HepG2 (cell line): ENCODE results near the gene CXCR5. TPM values are rescaled to one million over a fixed set of nuclear protein-coding genes. Genes with fewer than 3 reads are reported as not detected.

Experiments
- JDP2 ChIP-seq: sonication (generic); formaldehyde crosslinking; IDR thresholded peaks from 2 replicates; pipeline ENCODE4 v1.8.1; 2022; ENCODE audit warnings: missing genetic modification reagents, borderline replicate concordance
- SIN3A ChIP-seq: IDR thresholded peaks from 2 replicates; pipeline ENCODE4 v1.6.1; 2011; ENCODE audit warnings: low read depth, mild to moderate bottlenecking, control low read depth, low read length, borderline replicate concordance
- SP4 ChIP-seq: sonication (generic); formaldehyde crosslinking; IDR thresholded peaks from 2 replicates; pipeline ENCODE4 v1.8.1; 2023; ENCODE audit warnings: mild to moderate bottlenecking, missing genetic modification reagents
- TCF12 ChIP-seq, 2 experiments: fragments of 450-650 bp in 1 of 2; sonication (generic) in 1 of 2; formaldehyde crosslinking in 1 of 2; IDR thresholded peaks; 2 replicates each; pipeline versions ENCODE4 v1.6.1 to v1.8.0; 2017 to 2022; ENCODE audit warnings: antibody characterized with exemption in 1 of 2, mild to moderate bottlenecking in 1 of 2, missing genetic modification reagents in 1 of 2, moderate library complexity in 1 of 2
- ZNF136 ChIP-seq: sonication (generic); formaldehyde crosslinking; IDR thresholded peaks from 2 replicates; pipeline ENCODE4 v1.8.1; 2022; ENCODE audit warnings: low read depth, mild to moderate bottlenecking, moderate library complexity, missing genetic modification reagents
- ZNF44 ChIP-seq: sonication (generic); formaldehyde crosslinking; IDR thresholded peaks from 2 replicates; pipeline ENCODE4 v1.5.1; 2020; ENCODE audit warnings: mild to moderate bottlenecking, missing genetic modification reagents
- ZNF562 ChIP-seq: sonication (generic); formaldehyde crosslinking; IDR thresholded peaks from 2 replicates; pipeline ENCODE4 v1.8.0; 2022; ENCODE audit warnings: missing genetic modification reagents, borderline replicate concordance
- ZNF563 ChIP-seq: sonication (generic); formaldehyde crosslinking; IDR thresholded peaks from 2 replicates; pipeline ENCODE4 v1.8.0; 2022; ENCODE audit warnings: mild to moderate bottlenecking, moderate library complexity, missing genetic modification reagents
- ZNF607 ChIP-seq: sonication (generic); formaldehyde crosslinking; IDR thresholded peaks from 2 replicates; pipeline ENCODE4 v1.5.1; 2020; ENCODE audit warnings: missing genetic modification reagents, mild to moderate bottlenecking, borderline replicate concordance
- polyA plus RNA-seq, 8 experiments: library from polyadenylated mRNA; depleted of rRNA in 3 of 8; stranded (reverse) in 7 of 8; unstranded in 1 of 8; fragments of >200 nt; fragmentation: Illumina TruSeq in 4 of 8; extraction: Trizol in 4 of 8; gene quantifications; 2 replicates each; pipeline versions ENCODE4 v1.2.1 to v1.2.3, GENCODE V29; 2011 to 2016; ENCODE audit warnings: low read depth in 4 of 8, missing spikeins in 1 of 8, mixed read lengths in 1 of 8; ENCODE audit not compliant: insufficient read depth in 1 of 8
- total RNA-seq, 5 experiments: library from RNA; depleted of rRNA; stranded (reverse); fragments of >200 nt; fragmentation: Illumina TruSeq; extraction: Trizol; gene quantifications; 2 replicates each; pipeline ENCODE4 v1.2.3, GENCODE V29; 2016; ENCODE audit warnings: low read depth in 1 of 5
- TF ChIP-seq, protein P1 (sequence below): IDR thresholded peaks from 2 replicates; pipeline ENCODE4 v1.6.1; 2016
- TF ChIP-seq, protein P2 (sequence below): sonication (generic); formaldehyde crosslinking; IDR thresholded peaks from 2 replicates; pipeline ENCODE4 v1.5.0; 2020; ENCODE audit warnings: missing genetic modification reagents
- TF ChIP-seq, protein P3 (sequence below): sonication (generic); formaldehyde crosslinking; IDR thresholded peaks from 2 replicates; pipeline ENCODE4 v1.4.0; 2020; ENCODE audit warnings: missing genetic modification reagents, borderline replicate concordance
- TF ChIP-seq, protein P4 (sequence below): IDR thresholded peaks from 2 replicates; pipeline ENCODE4 v1.6.1; 2016; ENCODE audit warnings: low read depth, borderline replicate concordance
- TF ChIP-seq, protein P5 (sequence below): sonication (generic); formaldehyde crosslinking; IDR thresholded peaks from 2 replicates; pipeline ENCODE4 v1.5.1; 2020; ENCODE audit warnings: missing genetic modification reagents, mild to moderate bottlenecking, borderline replicate concordance

The CXCR5 gene
- total and polyA plus RNA-seq, 2 of the 13 experiments (the other 11 are each of a cell fraction or from before 2014, with no cell fraction given) = not detected

DNA sequence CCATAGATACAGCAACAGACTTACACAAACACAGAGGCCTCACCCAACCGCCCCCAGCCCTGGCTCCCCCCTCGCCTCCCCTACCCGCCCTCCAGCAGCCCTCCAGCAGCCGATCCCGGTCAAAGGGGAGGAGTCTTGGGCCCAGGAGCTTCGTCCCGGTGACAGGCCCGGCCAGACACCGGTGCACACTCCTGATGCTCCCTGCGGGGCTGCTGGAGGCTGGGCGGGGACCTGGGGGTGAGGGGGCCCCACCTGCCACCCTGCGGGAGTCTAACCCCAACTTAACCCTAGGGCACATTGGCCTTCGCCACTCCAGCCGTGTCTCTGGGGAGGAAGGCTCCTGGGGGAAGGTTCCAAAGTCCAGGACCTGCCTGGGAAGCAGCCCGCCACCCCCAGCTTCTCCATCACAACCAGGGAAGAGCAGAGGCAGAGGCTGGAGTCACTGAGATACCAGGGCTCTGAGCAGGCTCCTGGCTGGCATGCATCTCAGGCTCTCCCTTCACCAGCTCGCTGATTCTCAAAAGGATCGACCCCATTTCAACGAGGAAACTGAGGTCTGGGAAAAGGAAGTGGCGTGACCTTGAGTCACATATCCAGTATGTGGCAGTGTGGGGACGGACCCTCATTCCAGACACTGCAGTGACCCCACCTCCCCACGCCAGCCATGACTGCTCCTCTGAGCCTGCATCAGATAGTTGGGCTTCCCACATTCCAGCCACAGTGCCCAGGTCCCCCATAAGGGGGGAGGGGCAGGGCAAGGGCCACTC lies 27.6 kb downstream of the CXCR5 start (continued):
- TF ChIP-seq, protein P1, sequence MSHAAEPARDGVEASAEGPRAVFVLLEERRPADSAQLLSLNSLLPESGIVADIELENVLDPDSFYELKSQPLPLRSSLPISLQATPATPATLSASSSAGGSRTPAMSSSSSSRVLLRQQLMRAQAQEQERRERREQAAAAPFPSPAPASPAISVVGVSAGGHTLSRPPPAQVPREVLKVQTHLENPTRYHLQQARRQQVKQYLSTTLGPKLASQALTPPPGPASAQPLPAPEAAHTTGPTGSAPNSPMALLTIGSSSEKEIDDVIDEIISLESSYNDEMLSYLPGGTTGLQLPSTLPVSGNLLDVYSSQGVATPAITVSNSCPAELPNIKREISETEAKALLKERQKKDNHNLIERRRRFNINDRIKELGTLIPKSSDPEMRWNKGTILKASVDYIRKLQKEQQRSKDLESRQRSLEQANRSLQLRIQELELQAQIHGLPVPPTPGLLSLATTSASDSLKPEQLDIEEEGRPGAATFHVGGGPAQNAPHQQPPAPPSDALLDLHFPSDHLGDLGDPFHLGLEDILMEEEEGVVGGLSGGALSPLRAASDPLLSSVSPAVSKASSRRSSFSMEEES (CRISPR knock-in tag) = no peak
- TF ChIP-seq, protein P2, sequence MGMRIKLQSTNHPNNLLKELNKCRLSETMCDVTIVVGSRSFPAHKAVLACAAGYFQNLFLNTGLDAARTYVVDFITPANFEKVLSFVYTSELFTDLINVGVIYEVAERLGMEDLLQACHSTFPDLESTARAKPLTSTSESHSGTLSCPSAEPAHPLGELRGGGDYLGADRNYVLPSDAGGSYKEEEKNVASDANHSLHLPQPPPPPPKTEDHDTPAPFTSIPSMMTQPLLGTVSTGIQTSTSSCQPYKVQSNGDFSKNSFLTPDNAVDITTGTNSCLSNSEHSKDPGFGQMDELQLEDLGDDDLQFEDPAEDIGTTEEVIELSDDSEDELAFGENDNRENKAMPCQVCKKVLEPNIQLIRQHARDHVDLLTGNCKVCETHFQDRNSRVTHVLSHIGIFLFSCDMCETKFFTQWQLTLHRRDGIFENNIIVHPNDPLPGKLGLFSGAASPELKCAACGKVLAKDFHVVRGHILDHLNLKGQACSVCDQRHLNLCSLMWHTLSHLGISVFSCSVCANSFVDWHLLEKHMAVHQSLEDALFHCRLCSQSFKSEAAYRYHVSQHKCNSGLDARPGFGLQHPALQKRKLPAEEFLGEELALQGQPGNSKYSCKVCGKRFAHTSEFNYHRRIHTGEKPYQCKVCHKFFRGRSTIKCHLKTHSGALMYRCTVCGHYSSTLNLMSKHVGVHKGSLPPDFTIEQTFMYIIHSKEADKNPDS (CRISPR knock-in tag) = peak; percentile 79; the same call in 1 of the 2 replicates
- TF ChIP-seq ZNF44 = no peak
- no peak for TF ChIP-seq ZNF607
- TF ChIP-seq TCF12 (IDR thresholded peaks at IDR 0.05) = no peak
- TF ChIP-seq TCF12 (CRISPR knock-in tag; IDR thresholded peaks at IDR 0.05) = no peak
- 0 out of 2 replicates have a peak, but pooled peaks have one; percentile 27 for TF ChIP-seq ZNF563 (CRISPR knock-in tag)
- TF ChIP-seq ZNF562 (CRISPR knock-in tag) = no peak
- no peak for TF ChIP-seq JDP2
- no peak for TF ChIP-seq ZNF136 (CRISPR knock-in tag)
- TF ChIP-seq, protein P3, sequence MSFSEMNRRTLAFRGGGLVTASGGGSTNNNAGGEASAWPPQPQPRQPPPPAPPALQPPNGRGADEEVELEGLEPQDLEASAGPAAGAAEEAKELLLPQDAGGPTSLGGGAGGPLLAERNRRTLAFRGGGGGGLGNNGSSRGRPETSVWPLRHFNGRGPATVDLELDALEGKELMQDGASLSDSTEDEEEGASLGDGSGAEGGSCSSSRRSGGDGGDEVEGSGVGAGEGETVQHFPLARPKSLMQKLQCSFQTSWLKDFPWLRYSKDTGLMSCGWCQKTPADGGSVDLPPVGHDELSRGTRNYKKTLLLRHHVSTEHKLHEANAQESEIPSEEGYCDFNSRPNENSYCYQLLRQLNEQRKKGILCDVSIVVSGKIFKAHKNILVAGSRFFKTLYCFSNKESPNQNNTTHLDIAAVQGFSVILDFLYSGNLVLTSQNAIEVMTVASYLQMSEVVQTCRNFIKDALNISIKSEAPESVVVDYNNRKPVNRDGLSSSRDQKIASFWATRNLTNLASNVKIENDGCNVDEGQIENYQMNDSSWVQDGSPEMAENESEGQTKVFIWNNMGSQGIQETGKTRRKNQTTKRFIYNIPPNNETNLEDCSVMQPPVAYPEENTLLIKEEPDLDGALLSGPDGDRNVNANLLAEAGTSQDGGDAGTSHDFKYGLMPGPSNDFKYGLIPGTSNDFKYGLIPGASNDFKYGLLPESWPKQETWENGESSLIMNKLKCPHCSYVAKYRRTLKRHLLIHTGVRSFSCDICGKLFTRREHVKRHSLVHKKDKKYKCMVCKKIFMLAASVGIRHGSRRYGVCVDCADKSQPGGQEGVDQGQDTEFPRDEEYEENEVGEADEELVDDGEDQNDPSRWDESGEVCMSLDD (CRISPR knock-in tag) = no peak
- no peak for TF ChIP-seq SP4 (CRISPR knock-in tag)
- TF ChIP-seq, protein P4, sequence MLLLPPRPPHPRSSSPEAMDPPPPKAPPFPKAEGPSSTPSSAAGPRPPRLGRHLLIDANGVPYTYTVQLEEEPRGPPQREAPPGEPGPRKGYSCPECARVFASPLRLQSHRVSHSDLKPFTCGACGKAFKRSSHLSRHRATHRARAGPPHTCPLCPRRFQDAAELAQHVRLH (CRISPR knock-in tag) = no peak
- TF ChIP-seq SIN3A = no peak
- TF ChIP-seq, protein P5, sequence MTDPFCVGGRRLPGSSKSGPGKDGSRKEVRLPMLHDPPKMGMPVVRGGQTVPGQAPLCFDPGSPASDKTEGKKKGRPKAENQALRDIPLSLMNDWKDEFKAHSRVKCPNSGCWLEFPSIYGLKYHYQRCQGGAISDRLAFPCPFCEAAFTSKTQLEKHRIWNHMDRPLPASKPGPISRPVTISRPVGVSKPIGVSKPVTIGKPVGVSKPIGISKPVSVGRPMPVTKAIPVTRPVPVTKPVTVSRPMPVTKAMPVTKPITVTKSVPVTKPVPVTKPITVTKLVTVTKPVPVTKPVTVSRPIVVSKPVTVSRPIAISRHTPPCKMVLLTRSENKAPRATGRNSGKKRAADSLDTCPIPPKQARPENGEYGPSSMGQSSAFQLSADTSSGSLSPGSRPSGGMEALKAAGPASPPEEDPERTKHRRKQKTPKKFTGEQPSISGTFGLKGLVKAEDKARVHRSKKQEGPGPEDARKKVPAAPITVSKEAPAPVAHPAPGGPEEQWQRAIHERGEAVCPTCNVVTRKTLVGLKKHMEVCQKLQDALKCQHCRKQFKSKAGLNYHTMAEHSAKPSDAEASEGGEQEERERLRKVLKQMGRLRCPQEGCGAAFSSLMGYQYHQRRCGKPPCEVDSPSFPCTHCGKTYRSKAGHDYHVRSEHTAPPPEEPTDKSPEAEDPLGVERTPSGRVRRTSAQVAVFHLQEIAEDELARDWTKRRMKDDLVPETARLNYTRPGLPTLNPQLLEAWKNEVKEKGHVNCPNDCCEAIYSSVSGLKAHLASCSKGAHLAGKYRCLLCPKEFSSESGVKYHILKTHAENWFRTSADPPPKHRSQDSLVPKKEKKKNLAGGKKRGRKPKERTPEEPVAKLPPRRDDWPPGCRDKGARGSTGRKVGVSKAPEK (CRISPR knock-in tag) = no peak
